CD4-positive, CD25-positive, alpha-beta regulatory T cell (primary cell): ENCODE data around the gene ISM2. TPM values are rescaled to one million over a fixed set of nuclear protein-coding genes. Genes with fewer than 3 reads are reported as not detected.

Source experiments
- ATAC-seq, 2 donors: fragments of 150-1000 bp; cut with Tn5 transposase; one replicate each; pipeline ENCODE4 v1.10.0; 2021; ENCODE audit warnings: low read depth in 2 of 2, moderate number of reproducible peaks in 2 of 2, moderate library complexity in 1 of 2
- DNase-seq, 3 donors: peaks; one replicate each; pipeline versions ENCODE4 v3.0.0 to v3.0.0-alpha.2; 2012 to 2022; ENCODE audit warnings: mixed read lengths in 1 of 3
- H3K27ac ChIP-seq: one replicate; pipeline ENCODE4 v1.7.0; 2013; ENCODE audit warnings: mild to moderate bottlenecking, low read length; ENCODE audit not compliant: insufficient read depth, poor library complexity, severe bottlenecking
- H3K27me3 ChIP-seq: one replicate; pipeline ENCODE4 v1.7.0; 2013; ENCODE audit warnings: low read length; ENCODE audit not compliant: control insufficient read depth, insufficient read depth
- H3K36me3 ChIP-seq: one replicate; pipeline ENCODE4 v1.7.0; 2013; ENCODE audit warnings: mild to moderate bottlenecking, low read length, moderate library complexity; ENCODE audit not compliant: control insufficient read depth, insufficient read depth
- H3K4me1 ChIP-seq: 2 replicates; pipeline ENCODE4 v1.7.0; 2013; ENCODE audit warnings: mild to moderate bottlenecking, low read length; ENCODE audit not compliant: insufficient read depth, control insufficient read depth, poor library complexity, severe bottlenecking
- H3K4me3 ChIP-seq: one replicate; pipeline ENCODE4 v1.7.0; 2013; ENCODE audit warnings: low read depth, mild to moderate bottlenecking, low read length, moderate library complexity
- H3K9me3 ChIP-seq, 2 experiments: 1 replicate in 1 of 2; 2 replicates in 1 of 2; pipeline ENCODE4 v1.7.0; 2013; ENCODE audit warnings: low read length in 2 of 2, mild to moderate bottlenecking in 1 of 2, moderate library complexity in 1 of 2; ENCODE audit not compliant: control insufficient read depth in 2 of 2
- H3K27ac Mint-ChIP-seq, 3 donors: one replicate each; pipeline ENCODE4 v1.8.0; 2020 to 2022; ENCODE audit warnings: mild to moderate bottlenecking in 3 of 3, mixed read lengths in 3 of 3, moderate library complexity in 2 of 3
- H3K27me3 Mint-ChIP-seq: one replicate; pipeline ENCODE4 v1.8.0; 2022; ENCODE audit warnings: mild to moderate bottlenecking, mixed read lengths
- H3K36me3 Mint-ChIP-seq: one replicate; pipeline ENCODE4 v1.8.0; 2020; ENCODE audit warnings: mixed read lengths
- H3K4me1 Mint-ChIP-seq, 4 donors: one replicate each; pipeline ENCODE4 v1.8.0; 2020 to 2022; ENCODE audit warnings: mixed read lengths in 4 of 4, mild to moderate bottlenecking in 1 of 4
- H3K4me3 Mint-ChIP-seq, 4 donors: one replicate each; pipeline ENCODE4 v1.8.0; 2020 to 2022; ENCODE audit warnings: mild to moderate bottlenecking in 4 of 4, mixed read lengths in 4 of 4, moderate library complexity in 3 of 4
- H3K9me3 Mint-ChIP-seq, 7 donors: one replicate each; pipeline ENCODE4 v1.8.0; 2020 to 2022; ENCODE audit warnings: mixed read lengths in 7 of 7, mild to moderate bottlenecking in 3 of 7, moderate library complexity in 2 of 7
- polyA plus RNA-seq, 4 donors: library from polyadenylated mRNA; unstranded; fragments of 300-500 nt; fragmentation: Illumina TruSeq; gene quantifications; one replicate each; pipeline ENCODE4 v1.2.3, GENCODE V29; 2021
- total RNA-seq: library from RNA; stranded (reverse); gene quantifications from one replicate; pipeline ENCODE4 v1.2.3, GENCODE V29; 2022

The ISM2 gene
- total and polyA plus RNA-seq, 5 donors from 2014 or later = not detected

- Histone ChIP-seq H3K4me3 (no peak overlapping the region), H3K9me3 (no peaks in the 10 kb centered on the region), H3K27me3 (no peaks in the 10 kb centered on the region), H3K4me1 (no peaks in the 10 kb centered on the region), H3K36me3 (peaks cover 22% of the 10 kb centered on the region), H3K27ac (no peak overlapping the region)
- H3K9me3 Mint-ChIP-seq = no peaks in the 10 kb centered on the region
- H3K27ac Mint-ChIP-seq = peak overlapping the region in 2 of 3 donors; percentile 21 to 30
- peaks cover 0 to 10% (median 3%) of the 10 kb centered on the region in 4 donors for H3K4me1 Mint-ChIP-seq
- peaks cover 44% of the 10 kb centered on the region for H3K36me3 Mint-ChIP-seq
- peak overlapping the region in 1 of 4 donors; percentile 58 for H3K4me3 Mint-ChIP-seq
- no peaks in the 10 kb centered on the region for H3K27me3 Mint-ChIP-seq
- DNase-seq (no peak), ATAC-seq (no peak)
Observed at GRCh38 chr14:77523109-77523508, 24.5 kb upstream of the ISM2 start.

- DNase-seq = no peak
- no peaks in the 10 kb centered on the region for H3K9me3 ChIP-seq
- Mint-ChIP-seq H3K4me1 (peaks cover 0 to 4% (median 0%) of the 10 kb centered on the region in 4 donors), H3K9me3 (no peaks in the 10 kb centered on the region), H3K36me3 (peaks cover 50% of the 10 kb centered on the region), H3K4me3 (peak overlapping the region in 1 of 4 donors; percentile 43), H3K27me3 (no peaks in the 10 kb centered on the region), H3K27ac (no peak overlapping the region)
- H3K4me3 ChIP-seq = no peak overlapping the region
- no peaks in the 10 kb centered on the region for H3K4me1 ChIP-seq
- peaks cover 40% of the 10 kb centered on the region for H3K36me3 ChIP-seq
- ATAC-seq = no peak
- no peak overlapping the region for H3K27ac ChIP-seq
- H3K27me3 ChIP-seq = no peaks in the 10 kb centered on the region
Observed at GRCh38 chr14:77520555-77520954, 21.9 kb upstream of the ISM2 start.

GRCh38 chr14:77516126-77516525 is 17.5 kb upstream of the ISM2 start:
- Histone ChIP-seq H3K36me3 (peaks cover 58% of the 10 kb centered on the region), H3K27me3 (no peaks in the 10 kb centered on the region), H3K9me3 (no peaks in the 10 kb centered on the region), H3K4me3 (no peak overlapping the region), H3K27ac (no peak overlapping the region), H3K4me1 (no peaks in the 10 kb centered on the region)
- H3K36me3 Mint-ChIP-seq = peaks cover 62% of the 10 kb centered on the region
- no peak overlapping the region for H3K4me3 Mint-ChIP-seq
- H3K27ac Mint-ChIP-seq = no peak overlapping the region
- DNase-seq (no peak), ATAC-seq (no peak)
- H3K4me1 Mint-ChIP-seq = no peaks in the 10 kb centered on the region
- no peaks in the 10 kb centered on the region for H3K9me3 Mint-ChIP-seq
- H3K27me3 Mint-ChIP-seq = no peaks in the 10 kb centered on the region

GRCh38 chr14:77511486-77512162 is 13.0 kb upstream of the ISM2 start:
- Mint-ChIP-seq H3K4me1 (no peaks in the 10 kb centered on the region), H3K36me3 (peaks cover 57% of the 10 kb centered on the region)

GRCh38 chr14:77509366-77509765 is 10.8 kb upstream of the ISM2 start:
- Histone ChIP-seq H3K4me1 (no peaks in the 10 kb centered on the region), H3K27me3 (no peaks in the 10 kb centered on the region), H3K36me3 (peaks cover 34% of the 10 kb centered on the region), H3K27ac (no peak overlapping the region), H3K4me3 (no peak overlapping the region), H3K9me3 (no peaks in the 10 kb centered on the region)
- H3K4me1 Mint-ChIP-seq = no peaks in the 10 kb centered on the region
- peaks cover 49% of the 10 kb centered on the region for H3K36me3 Mint-ChIP-seq
- ATAC-seq (no peak), DNase-seq (no peak)
- no peaks in the 10 kb centered on the region for H3K27me3 Mint-ChIP-seq
- H3K27ac Mint-ChIP-seq = no peak overlapping the region
- no peak overlapping the region for H3K4me3 Mint-ChIP-seq
- no peaks in the 10 kb centered on the region for H3K9me3 Mint-ChIP-seq

More at GRCh38 chr14:77511486-77512162, 13.0 kb upstream of the ISM2 start:
- Histone ChIP-seq H3K27ac (no peak overlapping the region), H3K4me1 (no peaks in the 10 kb centered on the region), H3K36me3 (peaks cover 50% of the 10 kb centered on the region), H3K27me3 (no peaks in the 10 kb centered on the region), H3K9me3 (no peaks in the 10 kb centered on the region), H3K4me3 (no peak overlapping the region)
- H3K27ac Mint-ChIP-seq = no peak overlapping the region
- H3K27me3 Mint-ChIP-seq = no peaks in the 10 kb centered on the region
- ATAC-seq (no peak), DNase-seq (no peak)
- H3K4me3 Mint-ChIP-seq = no peak overlapping the region
- H3K9me3 Mint-ChIP-seq = no peaks in the 10 kb centered on the region

- Histone ChIP-seq H3K9me3 (peaks cover 0 to under 1% of the 10 kb centered on the region in 2 experiments), H3K27ac (no peak overlapping the region), H3K27me3 (no peaks in the 10 kb centered on the region), H3K36me3 (peaks cover 32% of the 10 kb centered on the region), H3K4me1 (no peaks in the 10 kb centered on the region), H3K4me3 (no peak overlapping the region)
- Mint-ChIP-seq H3K27ac (no peak overlapping the region), H3K27me3 (no peaks in the 10 kb centered on the region), H3K36me3 (peaks cover 49% of the 10 kb centered on the region), H3K4me1 (no peaks in the 10 kb centered on the region), H3K9me3 (no peaks in the 10 kb centered on the region), H3K4me3 (no peak overlapping the region)
- DNase-seq = no peak
- ATAC-seq = no peak
Observed at GRCh38 chr14:77508876-77509275, 10.3 kb upstream of the ISM2 start.

- Histone ChIP-seq H3K36me3 (peaks cover 32% of the 10 kb centered on the region), H3K27me3 (no peaks in the 10 kb centered on the region), H3K9me3 (peaks cover under 1 to 4% of the 10 kb centered on the region in 2 experiments), H3K4me3 (no peak overlapping the region), H3K4me1 (no peaks in the 10 kb centered on the region), H3K27ac (no peak overlapping the region)
- peaks cover 0 to 2% (median under 1%) of the 10 kb centered on the region in 7 donors for H3K9me3 Mint-ChIP-seq
- no peaks in the 10 kb centered on the region for H3K27me3 Mint-ChIP-seq
- DNase-seq (no peak), ATAC-seq (no peak)
- peaks cover 49% of the 10 kb centered on the region for H3K36me3 Mint-ChIP-seq
- H3K4me1 Mint-ChIP-seq = no peaks in the 10 kb centered on the region
- no peak overlapping the region for H3K27ac Mint-ChIP-seq
- no peak overlapping the region for H3K4me3 Mint-ChIP-seq
Observed at GRCh38 chr14:77508249-77508648, 9.6 kb upstream of the ISM2 start.

- H3K9me3 ChIP-seq = peaks cover 3 to 4% of the 10 kb centered on the region in 2 experiments
- Mint-ChIP-seq H3K4me3 (no peak overlapping the region), H3K9me3 (peaks cover 0 to 5% (median 3%) of the 10 kb centered on the region in 7 donors), H3K4me1 (no peaks in the 10 kb centered on the region), H3K27ac (no peak overlapping the region), H3K27me3 (no peaks in the 10 kb centered on the region), H3K36me3 (peaks cover 49% of the 10 kb centered on the region)
- H3K4me1 ChIP-seq = no peaks in the 10 kb centered on the region
- no peak overlapping the region for H3K27ac ChIP-seq
- H3K27me3 ChIP-seq = no peaks in the 10 kb centered on the region
- ATAC-seq (no peak), DNase-seq (no peak)
- peaks cover 32% of the 10 kb centered on the region for H3K36me3 ChIP-seq
- no peak overlapping the region for H3K4me3 ChIP-seq
Observed at GRCh38 chr14:77507762-77508161, 9.1 kb upstream of the ISM2 start.
